Stomach smooth muscle (tissue), 2 donors: ENCODE measurements around the gene WDSUB1.

Experiments used
- H3K27ac ChIP-seq: one replicate; pipeline ENCODE4 v1.7.0; 2013; ENCODE audit warnings: mild to moderate bottlenecking, low read length, inconsistent platforms
- H3K27me3 ChIP-seq, 2 donors: one replicate each; pipeline ENCODE4 v1.7.0; 2013; ENCODE audit warnings: low read length in 2 of 2; ENCODE audit not compliant: insufficient read depth in 2 of 2, control insufficient read depth in 1 of 2
- H3K36me3 ChIP-seq, 2 donors: one replicate each; pipeline ENCODE4 v1.7.0; 2013; ENCODE audit warnings: low read length in 2 of 2; ENCODE audit not compliant: control insufficient read depth in 2 of 2, insufficient read depth in 2 of 2
- H3K4me1 ChIP-seq: one replicate; pipeline ENCODE4 v1.7.0; 2013; ENCODE audit warnings: low read length; ENCODE audit not compliant: control insufficient read depth, insufficient read depth
- H3K4me3 ChIP-seq, 2 donors: one replicate each; pipeline ENCODE4 v1.7.0; 2013; ENCODE audit warnings: low read length in 2 of 2
- H3K9ac ChIP-seq, 2 donors: one replicate each; pipeline ENCODE4 v1.7.0; 2013; ENCODE audit warnings: low read length in 2 of 2, mild to moderate bottlenecking in 1 of 2
- H3K9me3 ChIP-seq, 2 donors: one replicate each; pipeline ENCODE4 v1.7.0; 2013; ENCODE audit warnings: low read length in 2 of 2; ENCODE audit not compliant: control insufficient read depth in 2 of 2
- donor health status: healthy.
- donor health status: Pancreatic carcinoma.

Gene WDSUB1

DNA sequence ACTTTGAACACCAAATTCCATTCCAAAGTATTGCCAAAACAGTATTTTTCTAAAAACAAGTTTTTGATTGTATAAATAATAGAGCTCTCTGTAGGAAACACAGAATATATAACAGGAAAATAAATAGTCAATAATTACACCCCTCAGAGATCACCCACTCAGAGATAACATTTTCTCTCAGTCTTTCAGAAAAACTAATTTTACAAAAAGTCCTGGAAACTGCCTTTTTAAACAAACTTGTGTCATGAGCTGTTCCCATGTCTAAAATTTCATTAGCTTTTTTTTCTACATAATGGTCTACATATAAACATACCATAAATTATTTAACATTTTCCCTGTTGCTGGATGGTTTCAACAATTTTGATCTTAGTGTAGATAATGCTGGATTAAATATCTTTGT, 1.2 kb upstream of the WDSUB1 start:
- no peak overlapping the region for H3K4me3 ChIP-seq
- H3K36me3 ChIP-seq: no peaks in the 10 kb centered on the region
- no peaks in the 10 kb centered on the region for H3K9me3 ChIP-seq
- peaks cover 2% of the 10 kb centered on the region for H3K4me1 ChIP-seq
- H3K27me3 ChIP-seq: no peaks in the 10 kb centered on the region
- H3K27ac ChIP-seq: peak overlapping the region; percentile 75
- no peak overlapping the region for H3K9ac ChIP-seq

DNA sequence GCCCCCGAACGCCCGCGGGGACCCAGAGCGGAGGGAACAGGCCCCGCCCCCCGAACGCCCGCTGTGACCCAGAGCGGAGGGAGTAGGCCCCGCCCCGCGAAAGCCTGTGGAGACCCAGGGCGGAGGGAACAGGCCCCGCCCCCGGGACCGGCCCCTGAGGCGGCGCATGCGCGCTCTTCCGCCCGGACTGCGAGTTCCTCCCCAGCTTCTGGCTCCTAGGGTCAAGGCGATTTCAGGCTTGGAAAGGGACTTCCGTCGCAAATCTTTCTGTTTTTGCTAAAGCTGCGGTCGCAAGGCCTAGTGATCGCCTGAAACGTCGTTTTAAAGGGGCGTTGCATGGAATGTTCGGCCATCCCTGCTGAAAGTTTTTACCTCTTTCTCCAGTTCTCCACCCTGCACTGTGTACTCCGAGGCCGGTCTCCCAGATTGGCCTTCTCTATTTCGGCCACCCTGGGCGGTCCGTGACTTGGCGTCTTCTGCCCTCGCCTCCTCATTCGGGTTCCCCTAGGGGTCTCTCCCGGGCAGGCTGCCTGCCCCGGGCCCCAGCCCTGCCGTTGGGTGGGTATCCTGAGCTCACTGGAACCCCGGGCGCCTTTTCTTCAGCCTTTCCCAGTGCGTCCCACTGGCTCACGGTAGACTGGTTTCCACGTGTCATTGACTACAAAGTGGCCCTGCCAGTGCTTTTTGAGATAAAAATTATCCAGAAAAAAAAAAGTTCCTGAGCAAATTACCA, 372 bp upstream of the WDSUB1 start:
- Histone ChIP-seq H3K27me3 (no peaks in the 10 kb centered on the region), H3K4me3 (peak overlapping the region; percentile 87 to 93), H3K9me3 (no peaks in the 10 kb centered on the region), H3K4me1 (peaks cover 2% of the 10 kb centered on the region), H3K27ac (peak overlapping the region; percentile 75), H3K9ac (peak overlapping the region; percentile 86 to 92), H3K36me3 (peaks cover 0 to 3% of the 10 kb centered on the region in 2 donors)

DNA sequence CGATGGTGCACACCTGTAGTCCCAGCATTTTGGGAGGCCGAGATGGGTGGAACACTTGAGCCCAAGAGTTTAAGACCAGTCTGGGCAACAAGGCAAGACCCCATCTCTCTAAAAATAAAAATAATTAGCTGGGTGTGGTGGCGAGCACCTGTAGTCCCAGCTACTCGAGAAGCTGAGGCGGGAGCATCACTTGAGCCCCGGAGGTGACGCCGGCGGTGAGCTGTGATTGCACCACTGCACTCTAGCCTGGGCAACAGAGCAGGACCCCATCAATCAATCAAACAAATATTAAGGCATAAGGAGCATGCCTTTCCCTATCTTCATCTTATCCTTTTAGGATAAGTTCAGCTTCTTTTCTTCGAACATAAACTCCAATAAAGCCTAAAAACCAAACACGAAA, 1.1 kb downstream of the WDSUB1 start:
- Histone ChIP-seq H3K9me3 (no peaks in the 10 kb centered on the region), H3K27ac (peak overlapping the region; percentile 69), H3K4me1 (peaks cover 2% of the 10 kb centered on the region), H3K27me3 (no peaks in the 10 kb centered on the region), H3K4me3 (peak overlapping the region; percentile 87 to 93), H3K9ac (peak overlapping the region; percentile 74 to 86), H3K36me3 (peaks cover 3 to 7% of the 10 kb centered on the region in 2 donors)

DNA sequence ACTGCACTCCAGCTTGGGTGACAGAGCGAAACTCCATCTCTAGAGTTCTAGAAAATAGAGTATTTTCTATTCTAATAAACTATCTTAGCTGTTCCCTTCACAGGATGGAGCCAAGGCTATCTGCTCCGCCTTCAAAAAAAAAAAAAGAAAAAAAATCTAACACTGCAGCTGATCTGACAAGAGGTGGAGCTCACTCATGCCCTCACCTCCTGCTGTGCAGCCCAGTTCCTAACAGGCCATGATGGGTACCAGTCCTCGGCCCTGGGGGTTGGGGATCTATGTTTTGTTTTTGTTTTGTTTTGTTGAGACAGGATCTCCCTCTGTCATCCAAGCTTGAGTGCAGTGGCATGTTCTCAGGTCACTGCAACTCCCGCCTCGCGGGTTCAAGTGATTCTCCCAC, 3.0 kb downstream of the WDSUB1 start:
- Histone ChIP-seq H3K27me3 (no peaks in the 10 kb centered on the region), H3K4me3 (no peak overlapping the region), H3K36me3 (peaks cover 3 to 11% of the 10 kb centered on the region in 2 donors), H3K27ac (no peak overlapping the region), H3K4me1 (peaks cover 2% of the 10 kb centered on the region), H3K9ac (no peak overlapping the region), H3K9me3 (no peaks in the 10 kb centered on the region)

DNA sequence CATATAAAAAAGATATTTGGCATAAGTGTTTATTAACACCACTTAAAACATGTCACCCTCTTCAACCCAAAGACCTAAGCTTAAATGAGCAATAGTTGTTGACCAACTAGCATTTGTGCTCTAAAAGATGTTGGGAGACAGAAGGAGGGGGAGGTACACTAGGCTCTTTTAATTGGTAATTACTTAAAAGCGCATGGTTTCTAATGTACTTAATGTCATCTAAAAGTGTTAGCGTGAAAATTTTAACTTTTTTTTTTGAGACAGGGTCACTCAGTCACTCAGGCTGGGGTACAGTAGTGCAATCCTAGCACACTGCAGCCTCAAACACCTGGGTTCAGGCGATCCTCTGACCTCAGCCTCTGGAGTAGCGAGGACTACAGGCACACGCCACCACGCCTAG, 5.5 kb downstream of the WDSUB1 start:
- no peak overlapping the region for H3K4me3 ChIP-seq
- H3K9me3 ChIP-seq: no peaks in the 10 kb centered on the region
- H3K4me1 ChIP-seq: peaks cover 2% of the 10 kb centered on the region
- no peak overlapping the region for H3K27ac ChIP-seq
- no peak overlapping the region for H3K9ac ChIP-seq
- peaks cover 3 to 11% of the 10 kb centered on the region in 2 donors for H3K36me3 ChIP-seq
- no peaks in the 10 kb centered on the region for H3K27me3 ChIP-seq

DNA sequence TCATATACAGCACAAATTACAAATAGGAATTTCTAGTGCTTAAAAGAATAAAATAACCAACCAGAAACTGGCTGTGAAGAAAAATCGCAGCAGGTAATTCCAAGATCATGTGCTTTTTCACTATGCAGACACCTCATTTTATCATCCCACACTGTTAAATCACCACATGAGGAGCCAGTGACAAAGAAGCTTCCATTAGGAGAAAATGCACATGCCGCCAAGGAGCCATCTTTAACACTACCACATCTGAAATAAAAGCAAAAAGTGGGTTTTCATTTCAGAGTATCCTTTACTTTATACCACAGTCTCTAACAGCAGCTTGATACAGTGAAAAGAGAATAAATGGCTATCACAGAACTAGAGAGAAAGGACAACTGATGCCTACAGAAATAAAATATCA, 6.8 kb downstream of the WDSUB1 start:
- H3K9ac ChIP-seq: no peak overlapping the region
- H3K4me1 ChIP-seq: no peaks in the 10 kb centered on the region
- H3K27ac ChIP-seq: no peak overlapping the region
- peaks cover 3 to 11% of the 10 kb centered on the region in 2 donors for H3K36me3 ChIP-seq
- no peak overlapping the region for H3K4me3 ChIP-seq
- no peaks in the 10 kb centered on the region for H3K27me3 ChIP-seq
- H3K9me3 ChIP-seq: no peaks in the 10 kb centered on the region

DNA sequence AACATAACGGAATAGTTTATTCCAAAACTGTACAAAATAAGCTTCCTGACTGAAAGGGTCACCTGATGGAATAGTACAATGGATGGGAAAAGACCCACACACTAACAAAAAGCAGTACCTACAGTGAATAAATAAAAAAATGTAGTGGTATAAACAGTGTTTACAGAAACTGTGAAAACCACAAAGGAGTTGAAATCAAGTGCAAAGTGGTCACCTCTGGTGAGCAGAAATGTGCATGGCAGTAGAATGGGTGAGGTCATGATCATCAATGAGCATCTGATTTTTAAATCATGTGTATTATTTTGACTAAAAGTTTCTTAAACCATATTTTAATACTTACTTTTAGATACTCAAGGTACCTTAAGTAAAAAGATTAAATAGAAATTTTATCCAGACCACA, 11.4 kb downstream of the WDSUB1 start:
- peaks cover 3 to 17% of the 10 kb centered on the region in 2 donors for H3K36me3 ChIP-seq
- no peaks in the 10 kb centered on the region for H3K4me1 ChIP-seq
- no peaks in the 10 kb centered on the region for H3K27me3 ChIP-seq
- no peaks in the 10 kb centered on the region for H3K9me3 ChIP-seq
- no peak overlapping the region for H3K27ac ChIP-seq
- H3K4me3 ChIP-seq: no peak overlapping the region
- no peak overlapping the region for H3K9ac ChIP-seq

DNA sequence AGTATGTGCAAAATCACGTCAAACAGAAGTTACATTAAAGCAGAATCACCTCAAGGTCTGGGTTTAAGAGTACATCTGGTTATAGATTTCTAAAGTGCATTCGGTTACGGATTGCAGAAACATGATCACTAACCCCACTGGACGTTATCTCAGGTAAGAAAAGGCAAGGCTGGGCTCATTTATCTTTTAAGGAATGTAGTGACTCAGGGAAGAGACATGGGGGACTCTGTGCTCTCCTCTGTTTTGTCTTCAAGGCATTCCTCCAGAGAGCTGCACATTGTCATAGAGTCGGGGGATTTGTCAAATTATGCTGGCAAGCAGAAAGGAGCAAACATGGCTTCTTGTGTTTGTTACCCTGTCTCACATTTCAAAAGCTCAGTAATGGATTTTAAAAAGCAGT, 14.3 kb downstream of the WDSUB1 start:
- Histone ChIP-seq H3K4me1 (no peaks in the 10 kb centered on the region), H3K9ac (no peak overlapping the region), H3K9me3 (no peaks in the 10 kb centered on the region), H3K27me3 (no peaks in the 10 kb centered on the region), H3K36me3 (peaks cover 3 to 13% of the 10 kb centered on the region in 2 donors), H3K4me3 (no peak overlapping the region), H3K27ac (no peak overlapping the region)

DNA sequence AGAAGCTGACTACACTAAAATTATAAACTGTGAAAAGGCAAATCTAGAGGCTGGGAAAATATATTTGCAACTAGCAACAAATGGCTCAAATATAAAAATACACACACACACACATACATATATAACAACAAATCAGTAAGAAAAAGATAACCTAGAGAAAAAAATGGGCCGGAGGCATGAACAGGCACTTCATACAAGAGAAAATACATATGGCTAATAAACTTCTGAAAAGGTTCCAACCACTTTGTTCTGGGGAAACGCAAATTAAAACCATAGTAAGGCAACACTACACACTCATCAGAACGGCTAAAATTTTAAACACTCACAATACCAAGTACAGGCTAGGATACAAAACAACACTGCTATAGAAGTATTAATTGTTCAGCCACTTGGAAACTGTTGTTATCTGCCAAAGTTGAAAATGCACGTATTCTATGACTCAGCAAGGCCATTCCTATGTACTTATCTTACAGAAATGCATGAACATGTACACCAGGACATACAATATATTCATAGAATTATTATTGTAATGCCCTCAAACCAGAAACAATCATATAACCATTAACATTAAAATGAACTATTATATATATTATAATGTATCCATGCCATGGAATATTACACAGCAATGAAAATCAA, 15.6 kb downstream of the WDSUB1 start:
- Histone ChIP-seq H3K36me3 (peaks cover 3 to 13% of the 10 kb centered on the region in 2 donors), H3K4me3 (no peak overlapping the region), H3K27ac (no peak overlapping the region), H3K9me3 (no peaks in the 10 kb centered on the region), H3K27me3 (no peaks in the 10 kb centered on the region), H3K9ac (no peak overlapping the region), H3K4me1 (no peaks in the 10 kb centered on the region)

DNA sequence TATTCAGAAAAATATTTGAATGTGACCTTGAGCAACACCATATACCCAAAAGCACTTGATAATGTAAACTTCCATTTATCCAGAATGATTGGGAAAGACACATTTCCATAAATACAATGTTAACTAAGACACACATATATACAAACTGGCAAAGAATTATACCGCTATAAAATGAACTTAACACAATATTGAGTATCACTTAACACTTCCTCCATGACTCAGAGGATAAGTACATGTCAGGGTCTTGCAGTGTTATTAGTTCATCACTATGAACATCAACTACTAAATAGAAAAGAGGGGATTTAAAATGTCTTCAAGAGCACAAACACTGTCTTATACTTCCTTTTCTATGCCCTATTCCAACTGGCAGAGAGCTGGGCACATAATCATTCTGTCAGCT, 18.6 kb downstream of the WDSUB1 start:
- Histone ChIP-seq H3K4me3 (no peak overlapping the region), H3K27ac (no peak overlapping the region), H3K9me3 (no peaks in the 10 kb centered on the region), H3K27me3 (no peaks in the 10 kb centered on the region), H3K4me1 (no peaks in the 10 kb centered on the region), H3K9ac (no peak overlapping the region), H3K36me3 (peaks cover 3 to 10% of the 10 kb centered on the region in 2 donors)

DNA sequence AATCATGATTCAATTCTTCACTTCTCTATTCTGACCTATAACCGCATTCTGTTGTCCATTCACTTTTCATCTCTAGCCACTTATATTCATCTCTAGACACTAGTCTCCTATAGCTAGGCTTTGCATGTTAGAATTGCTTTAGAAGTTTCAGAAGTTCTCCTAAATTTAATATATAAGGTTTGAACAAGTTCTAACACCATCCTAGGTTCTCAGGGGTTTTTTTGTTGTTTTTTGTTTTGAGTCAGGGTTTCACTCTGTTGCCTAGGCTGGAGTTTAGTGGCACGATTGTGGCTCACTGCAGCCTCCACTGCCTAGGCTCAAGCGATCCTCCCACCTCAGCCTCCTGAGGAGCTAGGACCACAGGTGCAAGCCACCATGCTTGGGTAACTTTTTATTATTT, 19.9 kb downstream of the WDSUB1 start:
- H3K4me3 ChIP-seq: no peak overlapping the region
- no peak overlapping the region for H3K9ac ChIP-seq
- H3K4me1 ChIP-seq: no peaks in the 10 kb centered on the region
- H3K27me3 ChIP-seq: no peaks in the 10 kb centered on the region
- no peak overlapping the region for H3K27ac ChIP-seq
- no peaks in the 10 kb centered on the region for H3K9me3 ChIP-seq
- H3K36me3 ChIP-seq: peaks cover 3 to 5% of the 10 kb centered on the region in 2 donors
